Measurements from ENCODE around the gene STAG1. TPM values are rescaled to one million over a fixed set of nuclear protein-coding genes. Genes with fewer than 3 reads are reported as not detected.

STAG1 gene
- total and polyA plus RNA-seq, 9 of the 15 experiments (the other 6 are each of a cell fraction or from before 2014, with no cell fraction given): 2.7 to 17.7 (median 8.8) TPM

GRCh38 chr3:136380530-136380929 lies 371.6 kb downstream of the STAG1 start:
- intact Hi-C loops (cut with micrococcal nuclease): no loop called here
- BruUV-seq (replicated peaks): no TSS peak
- H3K27ac ChIP-seq (ENCODE audit: extremely low read depth, low read depth, low read length): no peak overlapping the region
- POLR2A ChIA-PET: interaction anchor here (0.5 kb wide), 1 partner anchor 35 kb away, joined by 4 read pairs; no protein-coding TSS in a partner anchor
- no peak overlapping the region for H3K4me2 ChIP-seq (ENCODE audit: insufficient read depth, low read length)
- no peaks in the 10 kb centered on the region for H3K27me3 ChIP-seq (ENCODE audit: control insufficient read depth in 2 of 2, insufficient read depth in 2 of 2, low read length in 2 of 2)
- CTCF ChIA-PET (ENCODE audit: low intra/inter-chr PET ratio): no interaction called here
- no peaks in the 10 kb centered on the region for H3K79me2 ChIP-seq (ENCODE audit: control insufficient read depth, insufficient read depth, low read length)
- H3K4me3 ChIP-seq: no peak overlapping the region
- H3K36me3 ChIP-seq (ENCODE audit: control insufficient read depth, insufficient read depth, low read length): 0 out of 3 replicates have a peak, but pooled peaks cover 3% of the 10 kb centered on the region
- TF ChIP-seq SNAPC5 (CRISPR knock-in tag; IDR thresholded peaks at IDR 0.05): no peak
- TF ChIP-seq MNT (conservative IDR thresholded peaks at IDR 0.05): no peak
- no peak; the same call in 1 of the 2 replicates for TF ChIP-seq CEBPG (CRISPR knock-in tag; IDR thresholded peaks at IDR 0.05)
- peak in 1 of 2 experiments; percentile 35; a peak in 1 of 4 replicates for TF ChIP-seq CEBPG (tag; conservative IDR thresholded peaks at IDR 0.05 in 1 of 2, IDR thresholded peaks at IDR 0.05 in 1 of 2)
- no peak for TF ChIP-seq POU5F1 (IDR thresholded peaks at IDR 0.05; ENCODE audit: borderline replicate concordance, low read depth, low read length, partially characterized antibody)
- no peak for TF ChIP-seq NCOA6 (IDR thresholded peaks at IDR 0.05)
- TF ChIP-seq, protein P1, sequence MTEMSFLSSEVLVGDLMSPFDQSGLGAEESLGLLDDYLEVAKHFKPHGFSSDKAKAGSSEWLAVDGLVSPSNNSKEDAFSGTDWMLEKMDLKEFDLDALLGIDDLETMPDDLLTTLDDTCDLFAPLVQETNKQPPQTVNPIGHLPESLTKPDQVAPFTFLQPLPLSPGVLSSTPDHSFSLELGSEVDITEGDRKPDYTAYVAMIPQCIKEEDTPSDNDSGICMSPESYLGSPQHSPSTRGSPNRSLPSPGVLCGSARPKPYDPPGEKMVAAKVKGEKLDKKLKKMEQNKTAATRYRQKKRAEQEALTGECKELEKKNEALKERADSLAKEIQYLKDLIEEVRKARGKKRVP (CRISPR knock-in tag; IDR thresholded peaks at IDR 0.05): no peak
- TF ChIP-seq USF1 (CRISPR knock-in tag; IDR thresholded peaks at IDR 0.05): no peak
- no peak for TF ChIP-seq ADNP (tag; IDR thresholded peaks at IDR 0.05)
- H2AFZ ChIP-seq (ENCODE audit: low read depth, low read length): no peak overlapping the region
- H3K9me3 ChIP-seq (replicated peaks; ENCODE audit: control insufficient read depth, insufficient read depth, low read depth, low read length): no peaks in the 10 kb centered on the region
- H3K9me1 ChIP-seq (ENCODE audit: control insufficient read depth, insufficient read depth, low read length): no peaks in the 10 kb centered on the region
- in situ Hi-C loops (cut with MboI): loop anchor here (25.0 kb wide), 1 partner anchor 632 kb away; no protein-coding TSS in a partner anchor
- ATAC-seq (no peak), FAIRE-seq (no peak), DNase-seq (ENCODE audit: extremely low read depth in 1 of 4, low spot score in 3 of 4) (no peak)
- H3K4me1 ChIP-seq (replicated peaks in 1 of 2; ENCODE audit: control insufficient read depth in 2 of 2, insufficient read depth in 2 of 2, low read length in 2 of 2): no peaks in the 10 kb centered on the region
- H4K20me1 ChIP-seq (replicated peaks; ENCODE audit: control insufficient read depth, insufficient read depth, low read length): no peaks in the 10 kb centered on the region
- WGBS (ENCODE audit: insufficient coverage, low coverage, missing lambda C conversion rate): 39% methylated on average over 6 of the region's 6 CpGs
- H3K9ac ChIP-seq (ENCODE audit: insufficient read depth in 1 of 2, low read depth in 2 of 2, low read length in 2 of 2): no peak overlapping the region

All from K562 (cell line).